ENCODE results near the gene TTC28. TPM values are rescaled to one million over a fixed set of nuclear protein-coding genes. Genes with fewer than 3 reads are reported as not detected.

TTC28 gene
- total RNA-seq, 1 donor from 2014 or later, result 1.3 TPM

DNA sequence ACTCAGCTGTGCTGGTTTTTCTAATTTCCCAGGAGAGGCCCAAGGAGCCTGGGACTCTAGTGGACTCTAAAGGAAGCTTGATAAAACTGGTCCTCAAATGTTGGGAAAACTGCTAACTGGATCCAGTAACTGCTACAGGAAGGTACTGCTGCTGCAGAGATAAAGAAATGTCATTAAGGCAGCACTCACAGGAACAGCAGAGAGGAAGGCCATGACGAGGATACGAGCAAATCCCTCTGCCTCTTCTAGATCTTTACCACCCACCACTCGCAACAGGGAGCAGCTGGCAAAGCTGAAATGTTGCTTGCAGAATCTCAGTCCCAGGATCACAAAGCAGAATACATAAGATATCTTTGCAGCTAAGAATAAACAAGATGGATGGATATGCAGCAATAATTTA, 23.5 kb downstream of the TTC28 start:
- FAIRE-seq (no peak), DNase-seq (ENCODE audit: low read depth) (no peak)
- no peaks in the 10 kb centered on the region for H3K27me3 ChIP-seq (ENCODE audit: control insufficient read depth, insufficient read depth, low read length)
- no peak overlapping the region for H3K4me3 ChIP-seq (ENCODE audit: low read depth, low read length)
- H3K36me3 ChIP-seq (ENCODE audit: control insufficient read depth, insufficient read depth, low read length), result no peaks in the 10 kb centered on the region
- TF ChIP-seq, protein P1, sequence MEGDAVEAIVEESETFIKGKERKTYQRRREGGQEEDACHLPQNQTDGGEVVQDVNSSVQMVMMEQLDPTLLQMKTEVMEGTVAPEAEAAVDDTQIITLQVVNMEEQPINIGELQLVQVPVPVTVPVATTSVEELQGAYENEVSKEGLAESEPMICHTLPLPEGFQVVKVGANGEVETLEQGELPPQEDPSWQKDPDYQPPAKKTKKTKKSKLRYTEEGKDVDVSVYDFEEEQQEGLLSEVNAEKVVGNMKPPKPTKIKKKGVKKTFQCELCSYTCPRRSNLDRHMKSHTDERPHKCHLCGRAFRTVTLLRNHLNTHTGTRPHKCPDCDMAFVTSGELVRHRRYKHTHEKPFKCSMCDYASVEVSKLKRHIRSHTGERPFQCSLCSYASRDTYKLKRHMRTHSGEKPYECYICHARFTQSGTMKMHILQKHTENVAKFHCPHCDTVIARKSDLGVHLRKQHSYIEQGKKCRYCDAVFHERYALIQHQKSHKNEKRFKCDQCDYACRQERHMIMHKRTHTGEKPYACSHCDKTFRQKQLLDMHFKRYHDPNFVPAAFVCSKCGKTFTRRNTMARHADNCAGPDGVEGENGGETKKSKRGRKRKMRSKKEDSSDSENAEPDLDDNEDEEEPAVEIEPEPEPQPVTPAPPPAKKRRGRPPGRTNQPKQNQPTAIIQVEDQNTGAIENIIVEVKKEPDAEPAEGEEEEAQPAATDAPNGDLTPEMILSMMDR (IDR thresholded peaks at IDR 0.05; ENCODE audit: insufficient read depth, low read length, severe bottlenecking), result no peak

DNA sequence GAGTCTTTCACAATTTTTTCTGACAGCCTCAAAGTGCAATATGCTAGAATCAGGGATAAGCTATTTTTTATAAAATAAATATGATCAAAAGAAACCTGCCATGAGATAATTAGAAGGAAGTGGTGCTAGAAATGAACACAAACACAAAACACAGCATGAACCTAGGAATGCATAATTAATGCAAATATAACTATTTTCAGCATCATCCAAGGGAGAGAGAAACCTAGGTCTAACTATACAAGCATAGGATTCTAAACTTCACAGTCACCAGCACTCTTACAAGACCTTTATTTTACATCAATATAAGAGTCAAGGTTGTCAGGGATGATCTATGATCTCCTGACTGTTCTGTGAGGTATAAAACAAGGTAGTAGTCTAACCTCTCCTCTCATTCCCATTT, 29.2 kb downstream of the TTC28 start:
- H3K27me3 ChIP-seq (ENCODE audit: control insufficient read depth, insufficient read depth, low read length), result no peaks in the 10 kb centered on the region
- no peaks in the 10 kb centered on the region for H3K36me3 ChIP-seq (ENCODE audit: control insufficient read depth, insufficient read depth, low read length)
- FAIRE-seq (no peak), DNase-seq (ENCODE audit: low read depth) (no peak)
- H3K4me3 ChIP-seq (ENCODE audit: low read depth, low read length), result no peak overlapping the region
- TF ChIP-seq, protein P1 (IDR thresholded peaks at IDR 0.05; ENCODE audit: insufficient read depth, low read length, severe bottlenecking), result no peak

DNA sequence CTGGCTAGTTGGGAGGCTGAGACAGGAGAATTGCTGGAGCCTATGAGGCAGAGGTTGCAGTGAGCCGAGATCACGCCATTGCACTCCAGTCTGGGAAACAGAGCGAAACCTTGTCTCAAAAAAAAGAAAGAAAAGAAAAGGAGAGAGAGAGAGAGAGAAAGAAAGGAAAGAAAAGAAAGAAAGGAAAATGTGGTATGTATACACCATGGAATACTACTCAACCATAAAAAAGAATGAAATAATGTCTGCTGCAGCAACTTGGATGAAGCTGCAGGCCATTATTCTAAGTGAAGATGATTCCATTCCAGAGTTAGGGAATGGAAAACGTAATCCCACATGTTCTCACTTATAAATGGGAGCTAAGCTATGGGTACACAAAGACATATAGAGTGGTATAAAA, 30.8 kb downstream of the TTC28 start:
- TF ChIP-seq, protein P1 (IDR thresholded peaks at IDR 0.05; ENCODE audit: insufficient read depth, low read length, severe bottlenecking), result no peak
- H3K36me3 ChIP-seq (ENCODE audit: control insufficient read depth, insufficient read depth, low read length), result no peaks in the 10 kb centered on the region
- FAIRE-seq, result no peak
- DNase-seq (ENCODE audit: low read depth), result no peak
- H3K4me3 ChIP-seq (ENCODE audit: low read depth, low read length), result no peak overlapping the region
- H3K27me3 ChIP-seq (ENCODE audit: control insufficient read depth, insufficient read depth, low read length), result no peaks in the 10 kb centered on the region

DNA sequence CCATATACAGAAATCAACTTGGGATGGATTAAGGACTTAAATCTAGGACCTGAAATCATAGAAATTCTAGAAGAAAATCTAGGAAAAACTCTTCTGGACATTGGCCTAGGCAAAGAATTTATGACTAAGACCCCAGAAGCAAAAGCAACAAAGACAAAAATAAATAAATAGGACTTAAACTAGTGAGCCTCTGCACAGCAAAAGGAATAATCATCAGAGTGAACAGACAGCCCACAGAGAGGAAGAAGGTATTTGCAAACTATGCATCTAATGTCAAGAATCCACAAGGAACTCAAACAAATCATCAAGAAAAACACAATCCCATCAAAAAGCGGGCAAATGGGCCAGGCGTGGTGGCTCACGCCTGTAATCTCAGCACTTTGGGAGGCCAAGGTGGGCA, 32.4 kb downstream of the TTC28 start:
- Histone ChIP-seq H3K4me3 (ENCODE audit: low read depth, low read length) (no peak overlapping the region), H3K27me3 (ENCODE audit: control insufficient read depth, insufficient read depth, low read length) (no peaks in the 10 kb centered on the region), H3K36me3 (ENCODE audit: control insufficient read depth, insufficient read depth, low read length) (no peaks in the 10 kb centered on the region)
- FAIRE-seq, result no peak
- TF ChIP-seq, protein P1 (IDR thresholded peaks at IDR 0.05; ENCODE audit: insufficient read depth, low read length, severe bottlenecking), result no peak
- no peak for DNase-seq (ENCODE audit: low read depth)

DNA sequence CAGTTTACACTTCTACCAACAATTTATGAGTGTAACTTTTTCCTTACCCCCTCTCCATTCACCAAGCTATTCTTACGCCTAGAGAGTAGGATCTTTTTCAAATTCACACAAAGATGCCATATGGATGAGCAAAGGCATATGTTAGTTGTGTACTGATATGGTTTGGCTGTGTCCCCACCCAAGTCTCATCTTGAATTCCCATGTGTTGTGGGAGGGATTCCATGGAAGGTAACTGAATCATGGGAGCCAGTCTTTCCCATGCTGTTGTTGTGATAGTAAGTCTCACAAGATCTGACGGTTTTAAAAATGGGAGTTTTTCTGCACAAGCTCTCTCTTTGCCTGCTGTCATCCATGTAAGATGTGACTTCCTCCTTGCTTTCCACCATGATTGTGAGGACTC, 40.3 kb downstream of the TTC28 start:
- TF ChIP-seq, protein P1 (IDR thresholded peaks at IDR 0.05; ENCODE audit: insufficient read depth, low read length, severe bottlenecking), result no peak
- H3K36me3 ChIP-seq (ENCODE audit: control insufficient read depth, insufficient read depth, low read length), result no peaks in the 10 kb centered on the region
- no peak overlapping the region for H3K4me3 ChIP-seq (ENCODE audit: low read depth, low read length)
- FAIRE-seq (no peak), DNase-seq (ENCODE audit: low read depth) (no peak)
- no peaks in the 10 kb centered on the region for H3K27me3 ChIP-seq (ENCODE audit: control insufficient read depth, insufficient read depth, low read length)

DNA sequence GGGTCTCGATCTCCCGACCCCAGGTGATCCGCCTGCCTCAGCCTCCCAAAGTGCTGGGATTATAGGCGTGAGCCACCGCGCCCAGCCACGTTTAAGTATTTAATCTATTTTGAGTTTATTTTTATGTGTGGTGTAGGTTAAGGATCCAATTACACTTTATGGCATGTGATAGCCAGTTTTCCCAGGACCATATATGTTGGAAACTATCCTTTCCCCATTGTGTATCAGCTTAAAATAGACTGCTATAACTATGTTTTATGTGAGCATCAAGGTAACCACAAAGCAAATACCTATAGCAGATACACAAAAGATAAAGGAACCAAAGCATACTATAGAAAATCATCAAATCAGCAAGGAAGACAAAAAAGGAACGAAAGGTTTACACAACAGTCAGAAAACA, 42.4 kb downstream of the TTC28 start:
- Histone ChIP-seq H3K36me3 (ENCODE audit: control insufficient read depth, insufficient read depth, low read length) (no peaks in the 10 kb centered on the region), H3K27me3 (ENCODE audit: control insufficient read depth, insufficient read depth, low read length) (no peaks in the 10 kb centered on the region), H3K4me3 (ENCODE audit: low read depth, low read length) (no peak overlapping the region)
- FAIRE-seq (no peak), DNase-seq (ENCODE audit: low read depth) (no peak)
- TF ChIP-seq, protein P1 (IDR thresholded peaks at IDR 0.05; ENCODE audit: insufficient read depth, low read length, severe bottlenecking), result no peak

Measured in bronchial epithelial cell (primary cell).